Endothelial cell (in vitro differentiated cells): Measurements from ENCODE around the gene OPHN1. TPM values are rescaled to one million over a fixed set of nuclear protein-coding genes. Genes with fewer than 3 reads are reported as not detected.
"Not testable (repeated sequence)": the region's sequence is repeated elsewhere in the genome, so short reads cannot be mapped to it uniquely, and the experiment has no call there.

Experiments used
- DNase-seq: peaks from one replicate; pipeline ENCODE4 v3.0.0; 2021; ENCODE audit warnings: low spot score
- H3K27ac Mint-ChIP-seq: one replicate; pipeline ENCODE4 v1.8.0; 2021; ENCODE audit warnings: mixed read lengths, inconsistent platforms; ENCODE audit not compliant: unreplicated experiment
- H3K27me3 Mint-ChIP-seq: one replicate; pipeline ENCODE4 v1.8.0; 2021; ENCODE audit warnings: mild to moderate bottlenecking, moderate library complexity, mixed read lengths, inconsistent platforms; ENCODE audit not compliant: unreplicated experiment
- H3K36me3 Mint-ChIP-seq: one replicate; pipeline ENCODE4 v1.8.0; 2021; ENCODE audit warnings: mild to moderate bottlenecking, low read depth, mixed read lengths, inconsistent platforms; ENCODE audit not compliant: unreplicated experiment
- H3K4me1 Mint-ChIP-seq: one replicate; pipeline ENCODE4 v1.8.0; 2021; ENCODE audit warnings: mild to moderate bottlenecking, mixed read lengths, inconsistent platforms; ENCODE audit not compliant: unreplicated experiment
- H3K4me3 Mint-ChIP-seq: one replicate; pipeline ENCODE4 v1.8.0; 2021; ENCODE audit warnings: mild to moderate bottlenecking, mixed read lengths, inconsistent platforms; ENCODE audit not compliant: unreplicated experiment
- H3K9me3 Mint-ChIP-seq: one replicate; pipeline ENCODE4 v1.8.0; 2021; ENCODE audit warnings: mixed read lengths, inconsistent platforms; ENCODE audit not compliant: unreplicated experiment
- CTCF ChIP-seq: fragments of 200-600 bp; sonication (generic); IDR thresholded peaks from one replicate; pipeline ENCODE4 v1.5.0; 2021; ENCODE audit warnings: antibody characterized with exemption; ENCODE audit not compliant: unreplicated experiment
- total RNA-seq: library from RNA; stranded (reverse); fragmentation: NEBNext Ultra II Directional; extraction: Animal tissue kit (Norgen Biotek cat#: 25700); gene quantifications from one replicate; pipeline ENCODE4 v1.2.1, GENCODE V29; 2021; ENCODE audit not compliant: unreplicated experiment

Gene OPHN1
- total RNA-seq, 1 donor from 2014 or later, result 13.2 TPM

GRCh38 chrX:68087526-68087925 is 345.8 kb downstream of the OPHN1 start:
- Mint-ChIP-seq H3K36me3 (peaks cover 9% of the 10 kb centered on the region), H3K27ac (no peak overlapping the region), H3K9me3 (no peaks in the 10 kb centered on the region), H3K4me3 (no peak overlapping the region), H3K4me1 (no peaks in the 10 kb centered on the region), H3K27me3 (no peaks in the 10 kb centered on the region)
- no peak for DNase-seq
- TF ChIP-seq CTCF, result no peak

GRCh38 chrX:68086709-68087108 is 346.6 kb downstream of the OPHN1 start:
- Mint-ChIP-seq H3K9me3 (no peaks in the 10 kb centered on the region), H3K4me1 (no peaks in the 10 kb centered on the region), H3K36me3 (peaks cover 13% of the 10 kb centered on the region), H3K4me3 (no peak overlapping the region), H3K27ac (no peak overlapping the region), H3K27me3 (no peaks in the 10 kb centered on the region)
- no peak for DNase-seq
- no peak for TF ChIP-seq CTCF

GRCh38 chrX:68084765-68085164 is 348.5 kb downstream of the OPHN1 start:
- no peak for DNase-seq
- H3K27ac Mint-ChIP-seq, result no peak overlapping the region
- no peaks in the 10 kb centered on the region for H3K4me1 Mint-ChIP-seq
- peaks cover 27% of the 10 kb centered on the region for H3K36me3 Mint-ChIP-seq
- no peak overlapping the region for H3K4me3 Mint-ChIP-seq
- TF ChIP-seq CTCF, result no peak
- no peaks in the 10 kb centered on the region for H3K9me3 Mint-ChIP-seq
- H3K27me3 Mint-ChIP-seq, result no peaks in the 10 kb centered on the region

GRCh38 chrX:68083510-68083909 is 349.8 kb downstream of the OPHN1 start:
- no peak for TF ChIP-seq CTCF
- Mint-ChIP-seq H3K27me3 (no peaks in the 10 kb centered on the region), H3K9me3 (no peaks in the 10 kb centered on the region), H3K27ac (no peak overlapping the region), H3K4me1 (no peaks in the 10 kb centered on the region), H3K36me3 (peaks cover 30% of the 10 kb centered on the region), H3K4me3 (no peak overlapping the region)
- DNase-seq, result no peak

- Mint-ChIP-seq H3K4me1 (no peaks in the 10 kb centered on the region), H3K9me3 (no peaks in the 10 kb centered on the region), H3K36me3 (peaks cover 26% of the 10 kb centered on the region), H3K4me3 (peak overlapping the region; percentile 6), H3K27ac (no peak overlapping the region), H3K27me3 (no peaks in the 10 kb centered on the region)
- DNase-seq, result no peak
- no peak for TF ChIP-seq CTCF
Observed at GRCh38 chrX:68079961-68080360, 353.3 kb downstream of the OPHN1 start.

- not testable (repeated sequence) for H3K9me3 Mint-ChIP-seq, H3K27ac Mint-ChIP-seq, H3K4me3 Mint-ChIP-seq, DNase-seq, H3K27me3 Mint-ChIP-seq, H3K4me1 Mint-ChIP-seq
- H3K36me3 Mint-ChIP-seq, result peaks cover 25% of the 10 kb centered on the region
Observed at GRCh38 chrX:68078801-68079200, 354.5 kb downstream of the OPHN1 start.
